Stimulated activated CD8-positive, alpha-beta memory T cell treated with anti-CD3 and anti-CD28 coated beads, Interleukin-15, amount 100 ng/mL, for 48 hours (primary cell): ENCODE data around the gene PRKRA.
"Not testable (repeated sequence)": the region's sequence is repeated elsewhere in the genome, so short reads cannot be mapped to it uniquely, and the experiment has no call there.

Source experiments
- DNase-seq, 2 donors: peaks; one replicate each; pipeline ENCODE4 v3.0.0-alpha.2; 2020; ENCODE audit warnings: low read depth in 2 of 2

Gene PRKRA

GRCh38 chr2:178457390-178457886 is 6.5 kb upstream of the PRKRA start:
- no peak for DNase-seq

- no peak for DNase-seq
Observed at GRCh38 chr2:178455947-178456346, 5.0 kb upstream of the PRKRA start.

DNA sequence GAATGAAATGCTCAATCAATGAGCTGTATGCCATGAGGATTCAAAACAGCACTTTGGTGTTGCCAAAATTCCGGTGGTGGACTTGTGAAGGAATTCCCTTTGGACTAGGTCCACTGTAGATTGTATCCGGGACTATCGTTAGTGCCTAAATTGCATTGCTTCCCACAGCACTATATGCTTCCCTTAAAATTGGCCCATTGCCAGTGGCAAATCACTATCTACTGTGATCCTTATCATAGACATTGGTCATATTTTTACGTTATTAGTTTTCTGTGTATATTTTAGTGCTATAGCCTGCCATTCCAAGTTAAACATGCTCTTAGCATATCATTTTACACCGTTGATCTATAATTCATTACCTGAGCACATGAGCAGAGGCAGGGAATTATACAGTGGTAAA is 1.9 kb upstream of the PRKRA start:
- DNase-seq: no peak

- DNase-seq: no peak
Observed at GRCh38 chr2:178452334-178452733, 1.4 kb upstream of the PRKRA start.

- no peak for DNase-seq
Observed at GRCh38 chr2:178450524-178450773, 526 bp downstream of the PRKRA start.

GRCh38 chr2:178449700-178450523 is 1.1 kb downstream of the PRKRA start:
- no peak for DNase-seq

DNA sequence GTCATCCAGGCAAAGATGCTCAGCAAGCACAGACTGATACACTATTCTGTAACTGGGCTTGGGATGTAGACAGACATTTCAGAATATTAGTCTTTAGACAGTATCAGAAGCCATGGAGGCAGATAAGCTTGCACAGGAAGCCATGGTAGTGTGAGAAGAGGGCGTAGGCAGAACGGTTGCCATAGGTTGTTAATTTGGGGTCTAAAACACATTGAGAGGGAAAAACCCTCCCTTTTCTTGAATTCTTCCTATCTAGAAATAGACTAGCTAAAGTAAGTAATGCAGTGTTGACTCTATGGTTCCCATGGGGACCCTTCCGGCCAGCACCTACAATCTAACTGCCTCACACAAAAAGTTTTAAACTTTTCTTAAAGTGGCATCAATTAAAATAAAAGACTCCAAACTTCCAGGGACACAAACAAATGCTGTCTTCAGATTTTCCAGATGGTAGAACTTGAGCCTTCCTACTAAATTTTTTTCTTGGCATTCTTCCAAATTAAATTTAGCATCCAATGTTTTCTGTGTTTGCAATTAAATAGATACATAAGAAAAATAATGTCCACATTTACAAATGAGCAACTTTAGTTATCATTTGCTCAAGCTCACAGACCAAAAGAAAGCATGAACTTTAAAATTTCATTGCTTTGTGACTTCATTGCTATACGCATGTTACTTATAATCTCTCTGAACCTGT is 1.9 kb downstream of the PRKRA start:
- DNase-seq: no peak

GRCh38 chr2:178441426-178441825 is 9.5 kb downstream of the PRKRA start:
- no peak for DNase-seq

DNA sequence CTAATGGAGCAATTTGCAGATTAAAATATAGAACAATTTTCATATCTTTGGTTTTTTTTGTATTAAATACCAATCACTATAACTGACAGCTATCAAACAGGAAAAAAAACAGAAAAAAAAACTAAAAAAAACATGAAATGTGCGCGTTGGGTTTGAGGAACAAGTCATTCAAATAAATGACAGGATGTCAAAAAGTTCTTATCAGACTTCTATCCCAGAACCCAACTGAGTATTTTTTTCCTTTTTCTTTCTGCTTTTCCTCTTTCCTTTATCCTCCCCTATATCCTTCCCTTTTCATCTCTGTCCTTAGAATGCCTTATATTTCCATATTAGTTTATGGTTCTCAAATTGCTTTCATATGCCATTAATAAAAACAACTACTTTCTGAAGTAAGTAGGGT is 14.3 kb downstream of the PRKRA start:
- DNase-seq: no peak

DNA sequence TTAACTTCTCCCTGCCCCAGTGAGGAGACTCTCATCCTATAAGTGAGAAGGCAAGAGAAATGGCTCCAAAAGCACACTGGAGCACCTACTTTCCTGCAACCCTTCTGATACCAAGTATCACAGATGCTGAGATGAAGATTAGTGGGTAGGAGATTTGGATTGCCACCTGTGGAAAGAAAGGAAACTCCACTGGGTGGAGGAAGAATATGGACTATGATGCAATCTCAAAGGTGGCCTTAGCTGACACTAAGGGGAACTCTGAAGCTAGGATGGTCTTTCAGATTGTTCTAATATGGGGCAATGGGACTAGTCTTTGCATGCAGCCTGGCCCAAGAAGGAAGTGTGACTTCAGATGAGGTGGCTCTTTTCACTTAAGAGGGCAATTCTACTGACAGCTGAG is 21.6 kb downstream of the PRKRA start:
- DNase-seq: no peak

GRCh38 chr2:178428396-178428806 is 22.6 kb downstream of the PRKRA start:
- DNase-seq: no peak

DNA sequence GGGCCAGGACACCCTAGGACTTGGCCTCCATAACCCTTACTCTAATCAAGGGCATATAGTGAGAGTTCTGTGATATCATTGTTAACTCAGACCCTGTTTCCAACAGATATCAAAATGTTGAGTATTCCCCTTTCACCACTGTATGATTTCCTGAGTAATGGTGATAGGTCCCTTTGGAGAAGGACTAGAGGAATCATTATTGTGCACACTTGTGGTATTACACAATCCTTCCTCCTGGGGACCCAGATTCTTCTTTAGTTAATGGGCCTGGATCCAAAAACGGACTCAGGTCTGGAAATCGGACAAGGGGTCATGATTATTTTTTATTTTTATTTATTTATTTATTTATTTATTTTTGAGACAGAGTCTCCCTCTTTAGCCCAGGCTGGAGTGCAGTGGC is 23.5 kb downstream of the PRKRA start:
- DNase-seq: no peak

DNA sequence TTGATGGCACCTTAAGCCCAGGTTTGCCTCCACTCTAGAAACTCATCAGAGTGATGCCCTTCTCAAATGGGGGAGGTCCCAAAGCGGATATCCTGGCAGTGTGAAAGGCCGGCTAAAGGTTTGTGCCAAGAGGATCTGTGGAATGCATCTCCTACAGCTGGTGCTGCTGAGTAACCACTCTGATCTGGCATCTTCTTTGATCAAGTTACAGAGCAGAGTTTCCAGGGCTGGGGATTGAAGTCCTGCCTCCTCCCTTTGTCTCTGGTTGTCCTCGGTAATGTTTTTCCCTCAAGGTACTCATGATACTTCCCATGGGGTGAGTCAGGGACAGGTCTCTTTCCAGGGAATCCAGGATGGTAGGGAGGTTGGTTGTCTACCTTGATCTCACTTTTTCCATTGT is 24.6 kb downstream of the PRKRA start:
- no peak for DNase-seq

- no peak for DNase-seq
Observed at GRCh38 chr2:178425255-178425827, 25.6 kb downstream of the PRKRA start.

DNA sequence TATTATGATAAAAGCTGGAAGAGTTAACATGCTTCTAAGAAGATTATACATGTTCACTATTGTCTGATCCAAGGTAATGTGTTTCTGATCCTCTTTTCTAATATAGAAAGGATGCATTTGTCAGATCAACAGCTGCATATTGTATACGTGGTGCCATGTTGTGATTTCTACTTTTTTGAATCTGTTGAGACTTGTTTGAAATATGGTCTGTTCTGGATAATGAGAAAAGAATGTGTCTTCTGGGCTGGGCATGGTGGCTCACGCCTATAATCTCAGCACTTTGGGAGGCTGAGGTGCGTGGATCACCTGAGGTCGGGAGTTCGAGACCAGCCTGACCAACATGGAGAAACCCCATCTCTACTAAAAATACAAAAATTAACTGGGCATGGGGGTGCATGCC is 27.2 kb downstream of the PRKRA start:
- DNase-seq: not testable (repeated sequence)

- DNase-seq: no peak
Observed at GRCh38 chr2:178422097-178422496, 28.9 kb downstream of the PRKRA start.

- DNase-seq: no peak
Observed at GRCh38 chr2:178420463-178420999, 30.4 kb downstream of the PRKRA start.

GRCh38 chr2:178419123-178419522 is 31.9 kb downstream of the PRKRA start:
- DNase-seq: no peak

DNA sequence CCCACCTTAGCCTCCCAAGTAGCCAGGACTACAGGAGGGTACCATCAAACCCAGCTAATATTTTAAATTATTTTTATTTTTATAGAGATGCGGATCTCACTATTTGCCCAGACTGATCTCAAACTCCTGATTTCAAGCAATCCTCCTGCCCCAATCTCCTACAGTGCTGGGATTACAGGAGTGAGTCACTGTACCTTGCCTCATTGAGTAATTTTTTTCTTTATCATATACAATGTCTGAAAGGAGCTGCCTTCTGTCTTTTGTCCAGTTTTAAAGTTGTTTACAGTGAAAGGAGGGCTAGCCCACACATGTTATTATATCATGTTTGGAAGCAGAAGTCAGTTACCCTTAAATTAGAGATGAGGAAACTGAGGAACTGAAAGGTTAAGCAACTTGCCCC is 32.5 kb downstream of the PRKRA start:
- no peak for DNase-seq

GRCh38 chr2:178417916-178418315 is 33.1 kb downstream of the PRKRA start:
- DNase-seq: no peak

DNA sequence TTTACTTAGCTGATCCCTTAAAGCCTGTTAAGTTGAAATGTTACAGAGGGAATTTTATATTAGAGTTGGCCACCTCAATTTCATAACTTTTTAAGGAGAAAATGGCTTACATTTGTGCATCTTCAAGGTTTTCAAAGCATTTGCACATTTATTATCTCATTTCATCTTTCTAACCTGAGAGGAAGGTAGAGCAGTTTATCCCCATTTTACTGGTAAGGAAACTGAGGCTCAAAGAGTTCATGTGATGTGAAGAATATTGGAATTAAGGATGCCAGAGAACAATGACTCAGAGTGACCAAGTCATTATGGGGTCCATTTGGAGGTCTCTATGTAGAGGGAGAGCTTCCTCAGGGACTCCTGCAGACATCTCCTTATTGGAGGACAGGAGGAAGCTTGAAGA is 35.0 kb downstream of the PRKRA start:
- DNase-seq: no peak

DNA sequence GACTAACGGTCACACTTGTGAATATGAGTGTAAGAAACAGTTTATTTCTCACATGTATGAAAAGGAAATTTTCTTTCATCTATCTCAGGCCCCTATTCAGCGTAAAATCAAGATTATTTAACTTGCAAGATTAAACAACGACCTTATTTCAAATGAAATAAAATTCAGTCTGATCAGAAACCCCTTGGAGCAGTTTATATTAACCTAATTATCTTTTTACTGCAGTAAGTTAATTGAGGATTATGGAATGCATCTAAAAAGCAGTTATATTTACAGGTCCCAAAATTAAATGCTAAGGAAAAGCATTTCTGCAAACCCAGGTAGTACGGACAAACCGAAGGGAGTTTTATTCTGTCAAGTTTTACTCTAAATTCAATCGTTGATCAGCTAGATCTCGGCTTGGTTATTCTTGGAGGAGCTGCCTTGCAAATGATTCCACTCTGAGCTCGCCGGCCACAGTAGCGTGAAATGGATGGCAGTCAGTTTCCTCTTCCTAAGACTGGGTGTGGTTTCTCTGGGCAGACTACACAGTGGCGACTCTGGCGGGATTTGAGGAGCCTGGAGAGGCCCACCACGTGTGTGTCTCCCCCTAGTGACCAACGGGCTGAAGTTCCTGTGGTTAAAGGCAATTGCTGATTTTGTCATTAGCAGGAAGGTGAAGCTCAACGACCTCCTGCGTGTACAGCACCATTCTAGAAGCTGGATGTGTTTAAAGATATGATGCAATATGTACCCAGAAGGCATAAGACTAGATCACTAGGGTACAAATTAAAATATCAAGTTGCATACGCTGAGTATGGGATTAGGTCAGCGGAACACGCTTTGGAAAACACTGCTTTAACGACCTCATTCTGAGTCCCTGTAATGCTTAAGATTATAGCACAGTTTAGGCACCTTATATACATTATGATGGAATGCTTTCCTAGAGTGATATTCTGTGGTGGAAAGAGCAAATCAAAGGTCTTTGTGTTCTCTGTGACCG is 36.4 kb downstream of the PRKRA start:
- peak; percentile 72 to 74 for DNase-seq
